Type B pancreatic cell (in vitro differentiated cells): ENCODE measurements around the gene SRP14. TPM values are rescaled to one million over a fixed set of nuclear protein-coding genes. Genes with fewer than 3 reads are reported as not detected.
"Not testable (repeated sequence)": the region's sequence is repeated elsewhere in the genome, so short reads cannot be mapped to it uniquely, and the experiment has no call there.

Source experiments
- DNase-seq: peaks from one replicate; pipeline ENCODE4 v3.0.0; 2021; ENCODE audit warnings: mixed read lengths; ENCODE audit not compliant: unreplicated experiment; ENCODE audit errors: extremely low spot score
- H3K27ac Mint-ChIP-seq: 2 replicates; pipeline ENCODE4 v1.8.0; 2021; ENCODE audit warnings: mild to moderate bottlenecking, mixed read lengths
- H3K27me3 Mint-ChIP-seq: 2 replicates; pipeline ENCODE4 v1.8.0; 2021; ENCODE audit warnings: mixed read lengths
- H3K36me3 Mint-ChIP-seq: 2 replicates; pipeline ENCODE4 v1.8.0; 2021; ENCODE audit warnings: mixed read lengths
- H3K4me1 Mint-ChIP-seq: one replicate; pipeline ENCODE4 v1.8.0; 2021; ENCODE audit warnings: mixed read lengths; ENCODE audit not compliant: unreplicated experiment
- H3K4me3 Mint-ChIP-seq: 2 replicates; pipeline ENCODE4 v1.8.0; 2021; ENCODE audit warnings: mild to moderate bottlenecking, mixed read lengths
- H3K9me3 Mint-ChIP-seq: 2 replicates; pipeline ENCODE4 v1.8.0; 2021; ENCODE audit warnings: mixed read lengths
- CTCF ChIP-seq: fragments of 200-600 bp; sonication (generic); conservative IDR thresholded peaks from 2 replicates; pipeline ENCODE4 v1.5.0; 2021; ENCODE audit warnings: antibody characterized with exemption, mild to moderate bottlenecking
- total RNA-seq: library from RNA; stranded (reverse); gene quantifications from 2 replicates; pipeline ENCODE4 v1.2.1, GENCODE V29; 2021; ENCODE audit warnings: low replicate concordance

The SRP14 gene
- total RNA-seq, 1 donor from 2014 or later, result 235 TPM

GRCh38 chr15:40037721-40038120 lies 1.3 kb downstream of the SRP14 start:
- TF ChIP-seq CTCF, result no peak
- Mint-ChIP-seq H3K27ac (peak overlapping the region; percentile 98), H3K4me1 (peaks cover 41% of the 10 kb centered on the region), H3K27me3 (no peaks in the 10 kb centered on the region), H3K4me3 (peak overlapping the region; percentile 100), H3K9me3 (no peaks in the 10 kb centered on the region), H3K36me3 (peaks cover 36% of the 10 kb centered on the region)
- DNase-seq, result no peak

DNA sequence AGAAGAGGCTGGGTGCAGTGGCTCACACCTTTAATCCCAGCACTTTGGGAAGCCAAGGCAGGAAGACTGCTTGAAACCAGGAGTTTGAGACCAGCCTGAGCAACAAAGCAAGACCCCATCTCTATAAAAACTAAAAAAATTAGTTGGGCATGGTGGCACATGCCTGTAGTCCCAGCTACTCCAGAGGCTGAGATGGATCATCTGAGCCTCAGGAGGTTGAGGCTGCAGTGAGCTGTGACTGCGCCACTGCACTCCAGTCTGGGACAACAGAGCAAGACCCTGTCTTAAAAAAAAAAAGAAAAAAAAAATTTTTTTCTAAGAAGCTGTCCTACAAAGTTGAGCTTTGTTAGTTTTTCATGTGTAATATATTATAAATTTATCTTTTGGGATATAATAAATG lies 3.8 kb downstream of the SRP14 start:
- not testable (repeated sequence) for H3K4me3 Mint-ChIP-seq, DNase-seq, H3K27ac Mint-ChIP-seq, H3K9me3 Mint-ChIP-seq, H3K27me3 Mint-ChIP-seq
- H3K36me3 Mint-ChIP-seq, result peaks cover 45% of the 10 kb centered on the region
- peaks cover 26% of the 10 kb centered on the region for H3K4me1 Mint-ChIP-seq

GRCh38 chr15:40034186-40034946 lies 4.6 kb downstream of the SRP14 start:
- H3K27ac Mint-ChIP-seq, result no peak overlapping the region

GRCh38 chr15:40032125-40032839 lies 6.7 kb downstream of the SRP14 start:
- DNase-seq, result no peak
- no peak overlapping the region for H3K27ac Mint-ChIP-seq
- peaks cover 13% of the 10 kb centered on the region for H3K4me1 Mint-ChIP-seq
- no peak overlapping the region for H3K4me3 Mint-ChIP-seq
- TF ChIP-seq CTCF, result no peak
- H3K9me3 Mint-ChIP-seq, result no peaks in the 10 kb centered on the region
- no peaks in the 10 kb centered on the region for H3K27me3 Mint-ChIP-seq
- peaks cover 47% of the 10 kb centered on the region for H3K36me3 Mint-ChIP-seq

More at GRCh38 chr15:40034186-40034946, 4.6 kb downstream of the SRP14 start:
- H3K27me3 Mint-ChIP-seq, result no peaks in the 10 kb centered on the region
- peaks cover 47% of the 10 kb centered on the region for H3K36me3 Mint-ChIP-seq
- no peak for DNase-seq
- H3K4me1 Mint-ChIP-seq, result peaks cover 24% of the 10 kb centered on the region
- no peak for TF ChIP-seq CTCF
- no peak overlapping the region for H3K4me3 Mint-ChIP-seq
- no peaks in the 10 kb centered on the region for H3K9me3 Mint-ChIP-seq

DNA sequence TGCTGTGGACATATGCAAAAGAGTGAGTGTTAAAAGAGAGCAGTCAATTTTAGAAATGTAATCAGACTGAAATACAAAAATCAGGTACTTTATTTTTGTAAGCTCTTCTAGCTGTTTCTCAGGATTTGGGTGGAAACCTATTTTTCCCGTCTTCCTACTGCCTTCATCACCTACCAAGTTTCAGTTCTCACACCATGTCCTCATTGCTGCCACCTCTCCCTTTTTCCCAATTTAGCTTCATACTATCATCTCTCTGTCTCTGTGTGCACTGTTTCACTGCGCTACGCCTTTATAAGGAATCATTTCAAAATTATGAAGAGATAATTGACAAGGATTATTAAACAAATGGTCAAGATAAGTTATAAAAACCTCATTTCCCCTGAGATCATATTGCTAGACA lies 7.7 kb downstream of the SRP14 start:
- Mint-ChIP-seq H3K9me3 (no peaks in the 10 kb centered on the region), H3K27ac (no peak overlapping the region), H3K27me3 (no peaks in the 10 kb centered on the region), H3K36me3 (peaks cover 42% of the 10 kb centered on the region), H3K4me1 (peaks cover 6% of the 10 kb centered on the region), H3K4me3 (no peak overlapping the region)
- no peak for TF ChIP-seq CTCF
- no peak for DNase-seq
